OCI-LY7 (cell line): ENCODE data around the gene IRX2. TPM values are rescaled to one million over a fixed set of nuclear protein-coding genes. Genes with fewer than 3 reads are reported as not detected.

Source experiments
- BruUV-seq: library from RNA; stranded (reverse); fragments of 400-500 nt; replicated peaks from 2 replicates; lab custom pipeline; 2021; lab: Mats Ljungman, UMichigan
- CTCF ChIA-PET: fragments of 300-600 bp; sonication (Branson Sonifier 250); formaldehyde crosslinking; loops from one replicate; lab custom pipeline; 2022; ENCODE audit warnings: antibody characterized with exemption; ENCODE audit not compliant: unreplicated experiment; lab: Charles Lee
- POLR2A ChIA-PET: fragments of 300-600 bp; sonication (Branson Sonifier 250); formaldehyde crosslinking; loops from one replicate; lab custom pipeline; 2022; ENCODE audit warnings: antibody characterized with exemption; lab: Charles Lee
- DNase-seq: peaks from one replicate; pipeline ENCODE4 v3.0.0-alpha.2; 2015; ENCODE audit warnings: low spot score
- H2AFZ ChIP-seq: fragments of 200-600 bp; sonication (generic), shearing (Covaris generic); 2 replicates; pipeline ENCODE4 v1.6.1; 2014; ENCODE audit warnings: mild to moderate bottlenecking, antibody characterized with exemption, low read length, moderate library complexity
- H3K27ac ChIP-seq: fragments of 200-600 bp; sonication (generic); 2 replicates; pipeline ENCODE4 v1.5.1; 2014; ENCODE audit warnings: mixed run types, low read depth, mild to moderate bottlenecking, moderate library complexity, low read length, inconsistent platforms; ENCODE audit not compliant: poor library complexity, severe bottlenecking
- H3K36me3 ChIP-seq: fragments of 200-600 bp; sonication (generic); 2 replicates; pipeline ENCODE4 v1.6.1; 2014; ENCODE audit warnings: mild to moderate bottlenecking, antibody characterized with exemption, low read length, moderate library complexity, mixed read lengths; ENCODE audit not compliant: insufficient read depth
- H3K4me1 ChIP-seq: fragments of 200-600 bp; sonication (generic); 2 replicates; pipeline ENCODE4 v1.5.1; 2014; ENCODE audit warnings: mild to moderate bottlenecking, low read length; ENCODE audit not compliant: insufficient read depth, poor library complexity, severe bottlenecking
- H3K4me2 ChIP-seq: fragments of 200-600 bp; sonication (generic); 2 replicates; pipeline ENCODE4 v1.6.1; 2014; ENCODE audit warnings: mild to moderate bottlenecking, low read length
- H3K4me3 ChIP-seq: fragments of 200-600 bp; sonication (generic); 2 replicates; pipeline ENCODE4 v1.5.1; 2014; ENCODE audit warnings: mild to moderate bottlenecking, low read depth, low read length; ENCODE audit not compliant: poor library complexity, severe bottlenecking
- H3K79me2 ChIP-seq: fragments of 200-600 bp; sonication (generic); 2 replicates; pipeline ENCODE4 v1.6.1; 2016; ENCODE audit warnings: low read depth, mild to moderate bottlenecking, low read length, moderate library complexity, mixed read lengths; ENCODE audit not compliant: insufficient read depth
- H3K9me2 ChIP-seq: fragments of 200-600 bp; sonication (generic); 2 replicates; pipeline ENCODE4 v1.6.1; 2016; ENCODE audit warnings: mild to moderate bottlenecking, low read length, mixed read lengths; ENCODE audit not compliant: insufficient read depth
- H3K9me3 ChIP-seq: fragments of 200-600 bp; sonication (generic); 2 replicates; pipeline ENCODE4 v1.6.1; 2014; ENCODE audit warnings: mild to moderate bottlenecking, mixed run types, low read length, mixed read lengths
- H4K20me1 ChIP-seq: fragments of 200-600 bp; sonication (generic); 2 replicates; pipeline ENCODE4 v1.6.1; 2014; ENCODE audit warnings: mild to moderate bottlenecking, antibody characterized with exemption, low read length, moderate library complexity, mixed read lengths; ENCODE audit not compliant: insufficient read depth
- CTCF ChIP-seq: fragments of 200-600 bp; sonication (generic); conservative IDR thresholded peaks from 2 replicates; pipeline ENCODE4 v1.5.1; 2014; ENCODE audit warnings: mild to moderate bottlenecking, antibody characterized with exemption, low read length, moderate library complexity, mixed read lengths
- EZH2phosphoT487 ChIP-seq: fragments of 200-600 bp; sonication (generic); IDR thresholded peaks from 2 replicates; pipeline ENCODE4 v1.6.1; 2018; ENCODE audit warnings: low read depth, borderline replicate concordance, mild to moderate bottlenecking, mixed run types, antibody characterized with exemption, low read length, moderate library complexity, mixed read lengths
- intact Hi-C: fragments of 100-400 bp; cut with micrococcal nuclease; formaldehyde crosslinking; loops from one replicate; pipeline ENCODE4 v1.10.0; 2022; ENCODE audit not compliant: unreplicated experiment
- total RNA-seq, 2 experiments: library from RNA; depleted of rRNA in 1 of 2; stranded (reverse); fragments of >200 nt in 1 of 2; shearing (Covaris generic) in 1 of 2; gene quantifications; 2 replicates each; pipeline ENCODE4 v1.2.3, GENCODE V29; 2014 to 2022

IRX2 gene
- total RNA-seq, 2 experiments from 2014 or later = not detected

- no peak overlapping the region for H2AFZ ChIP-seq
- POLR2A ChIA-PET = no interaction called here
Measured at GRCh38 chr5:2702096-2702879, 49.2 kb downstream of the IRX2 start.

GRCh38 chr5:2701592-2701991 lies 49.9 kb downstream of the IRX2 start:
- no peak for DNase-seq
- H3K27ac ChIP-seq = no peak overlapping the region
- ChIA-PET CTCF (no interaction called here), POLR2A (no interaction called here)
- H4K20me1 ChIP-seq = no peaks in the 10 kb centered on the region
- H3K4me3 ChIP-seq = no peak overlapping the region
- no peaks in the 10 kb centered on the region for H3K9me3 ChIP-seq
- no peak overlapping the region for H3K4me2 ChIP-seq
- no peaks in the 10 kb centered on the region for H3K4me1 ChIP-seq
- H3K9me2 ChIP-seq = no peaks in the 10 kb centered on the region
- no TSS peak for BruUV-seq
- intact Hi-C loops = no loop called here
- no peaks in the 10 kb centered on the region for H3K36me3 ChIP-seq
- H3K79me2 ChIP-seq = no peaks in the 10 kb centered on the region
- TF ChIP-seq EZH2phosphoT487 = no peak
- no peak for TF ChIP-seq CTCF
- H2AFZ ChIP-seq = no peak overlapping the region

More at GRCh38 chr5:2702096-2702879, 49.2 kb downstream of the IRX2 start:
- BruUV-seq = no TSS peak
- H3K4me1 ChIP-seq = no peaks in the 10 kb centered on the region
- intact Hi-C loops = no loop called here
- no peak for DNase-seq
- no peaks in the 10 kb centered on the region for H3K9me3 ChIP-seq
- no peak overlapping the region for H3K4me3 ChIP-seq
- no peaks in the 10 kb centered on the region for H3K9me2 ChIP-seq
- no peak overlapping the region for H3K27ac ChIP-seq
- no peaks in the 10 kb centered on the region for H4K20me1 ChIP-seq
- no peaks in the 10 kb centered on the region for H3K79me2 ChIP-seq
- TF ChIP-seq CTCF (no peak), EZH2phosphoT487 (no peak)
- CTCF ChIA-PET = no interaction called here
- no peaks in the 10 kb centered on the region for H3K36me3 ChIP-seq
- no peak overlapping the region for H3K4me2 ChIP-seq

GRCh38 chr5:2700876-2701275 lies 50.6 kb downstream of the IRX2 start:
- Histone ChIP-seq H3K4me1 (no peaks in the 10 kb centered on the region), H3K36me3 (no peaks in the 10 kb centered on the region), H3K4me2 (no peak overlapping the region), H3K9me2 (no peaks in the 10 kb centered on the region), H3K9me3 (no peaks in the 10 kb centered on the region), H3K4me3 (no peak overlapping the region), H3K79me2 (no peaks in the 10 kb centered on the region), H2AFZ (no peak overlapping the region), H3K27ac (no peak overlapping the region), H4K20me1 (no peaks in the 10 kb centered on the region)
- intact Hi-C loops = no loop called here
- BruUV-seq = no TSS peak
- no peak for TF ChIP-seq CTCF
- TF ChIP-seq EZH2phosphoT487 = no peak
- POLR2A ChIA-PET = no interaction called here
- CTCF ChIA-PET = no interaction called here
- DNase-seq = no peak
